ENCODE results near the gene FER.
"Not testable (repeated sequence)": the region's sequence is repeated elsewhere in the genome, so short reads cannot be mapped to it uniquely, and the experiment has no call there.

Gene FER

GRCh38 chr5:109171437-109172073 is 423.9 kb downstream of the FER start:
- DNase-seq, result not testable (repeated sequence)

DNA sequence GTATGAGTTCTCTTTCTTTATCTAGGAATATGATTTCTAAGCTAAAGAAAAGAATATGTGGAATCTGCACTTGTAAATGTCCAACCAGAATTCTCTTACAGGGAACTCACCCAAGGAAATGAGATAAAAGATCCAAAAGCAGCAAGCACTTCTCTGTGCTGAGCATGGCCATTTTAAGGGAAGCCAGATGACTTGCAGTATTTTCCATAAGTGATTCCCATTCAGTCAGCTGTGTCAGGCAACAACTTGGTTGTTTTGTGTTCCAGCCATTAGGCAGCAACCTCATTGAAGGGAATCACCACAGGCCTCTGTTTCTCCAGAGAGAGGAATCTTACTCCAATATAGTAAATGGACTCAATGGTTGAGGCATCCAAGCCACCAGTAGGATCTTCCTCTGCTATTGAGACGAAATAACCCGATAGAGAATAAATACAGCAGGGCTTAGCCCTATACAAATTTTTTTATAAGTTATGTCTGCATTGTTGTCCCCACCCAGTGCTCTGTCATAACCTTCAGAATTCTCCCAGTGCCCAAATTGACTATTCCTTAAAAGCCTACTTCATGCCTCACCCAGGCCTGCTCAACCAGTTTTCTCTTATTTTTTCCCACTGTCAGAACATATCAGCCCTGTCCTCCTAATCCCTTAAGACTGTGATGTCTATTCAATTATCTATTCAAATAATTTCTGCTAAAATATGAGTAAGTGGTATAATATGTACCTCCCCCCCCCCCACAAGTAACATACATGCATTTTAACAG is 425.5 kb downstream of the FER start:
- DNase-seq, result no peak

- DNase-seq, result no peak
These were observed 429.5 kb downstream of the FER start for GRCh38 chr5:109177227-109177626.

GRCh38 chr5:109177782-109178181 is 430.1 kb downstream of the FER start:
- no peak for DNase-seq

- DNase-seq, result no peak
These were observed 433.0 kb downstream of the FER start for GRCh38 chr5:109180668-109181067.

DNA sequence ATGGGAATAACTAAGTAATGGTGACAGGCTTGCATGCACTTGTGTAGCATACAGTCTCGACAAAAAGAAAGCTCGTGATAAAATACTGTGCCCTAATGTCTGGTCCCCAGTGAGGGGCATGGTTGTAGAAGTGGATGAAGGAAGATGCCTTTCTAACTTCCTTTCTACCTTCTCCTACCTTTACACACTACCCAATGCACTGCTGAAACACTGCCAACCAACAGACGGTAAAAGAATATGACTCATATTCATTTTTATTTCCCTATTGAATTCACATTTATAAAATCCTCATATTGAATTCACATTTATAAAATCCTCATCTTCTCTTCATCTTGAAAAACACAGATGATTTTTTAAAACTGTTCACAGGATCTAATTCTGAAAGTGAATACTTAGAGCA is 439.1 kb downstream of the FER start:
- no peak for DNase-seq

GRCh38 chr5:109191153-109191558 is 443.5 kb downstream of the FER start:
- DNase-seq, result no peak

DNA sequence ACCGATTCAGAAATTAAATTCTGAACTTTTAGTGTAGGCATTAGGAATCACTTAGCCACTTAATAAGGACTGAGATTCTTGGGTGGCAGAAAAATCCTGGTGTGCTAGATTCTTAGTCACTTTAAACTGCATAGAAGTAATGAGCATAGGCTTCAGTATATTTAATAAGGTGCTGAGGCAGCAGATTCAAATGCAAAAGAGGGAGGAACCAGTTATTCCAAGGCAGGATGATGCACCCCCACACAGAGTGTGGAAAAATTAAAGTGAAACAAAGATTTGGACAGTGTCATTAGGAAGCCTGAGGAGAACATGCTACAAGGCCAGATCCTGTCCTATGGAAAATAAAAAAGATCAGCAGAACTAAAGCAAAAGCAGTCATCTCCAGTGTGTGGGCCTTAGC is 444.3 kb downstream of the FER start:
- DNase-seq, result no peak

GRCh38 chr5:109192555-109193281 is 445.0 kb downstream of the FER start:
- no peak for DNase-seq

DNA sequence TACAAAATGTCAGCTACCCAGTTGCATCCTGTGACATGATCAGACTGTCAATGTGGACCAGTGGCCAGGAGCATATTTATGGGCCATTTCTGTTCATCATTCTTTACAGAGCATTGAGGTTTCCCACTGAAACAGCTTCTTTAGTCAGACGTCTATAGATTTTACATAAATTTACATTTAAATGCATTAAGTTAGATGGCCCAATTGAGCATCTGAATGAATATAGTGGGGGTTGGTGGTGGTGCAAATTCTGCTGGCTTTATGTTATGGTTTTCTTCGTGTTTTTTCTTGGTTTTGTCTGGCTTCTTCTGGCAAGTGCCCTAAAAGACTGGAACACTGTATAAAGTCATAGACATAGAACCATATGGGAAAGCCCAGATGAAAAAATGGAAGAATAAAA is 448.0 kb downstream of the FER start:
- no peak for DNase-seq

GRCh38 chr5:109196087-109196822 is 448.6 kb downstream of the FER start:
- no peak for DNase-seq

DNA sequence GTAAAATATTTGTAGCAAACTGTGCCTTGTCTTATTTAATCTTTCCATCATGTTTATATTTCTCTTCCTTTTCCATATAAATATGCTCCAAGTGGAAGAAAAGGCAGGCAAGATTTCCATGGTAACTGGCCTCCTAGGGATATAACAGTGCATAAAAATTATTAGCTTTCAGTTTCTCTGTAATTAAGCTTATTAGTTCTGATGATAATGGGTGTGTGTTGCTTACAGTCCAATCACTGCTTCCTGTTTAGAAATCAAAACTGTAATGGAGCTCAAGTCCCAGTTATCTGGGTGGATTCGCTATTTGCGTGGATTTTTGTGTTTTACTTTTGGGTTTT is 449.1 kb downstream of the FER start:
- DNase-seq, result no peak

DNA sequence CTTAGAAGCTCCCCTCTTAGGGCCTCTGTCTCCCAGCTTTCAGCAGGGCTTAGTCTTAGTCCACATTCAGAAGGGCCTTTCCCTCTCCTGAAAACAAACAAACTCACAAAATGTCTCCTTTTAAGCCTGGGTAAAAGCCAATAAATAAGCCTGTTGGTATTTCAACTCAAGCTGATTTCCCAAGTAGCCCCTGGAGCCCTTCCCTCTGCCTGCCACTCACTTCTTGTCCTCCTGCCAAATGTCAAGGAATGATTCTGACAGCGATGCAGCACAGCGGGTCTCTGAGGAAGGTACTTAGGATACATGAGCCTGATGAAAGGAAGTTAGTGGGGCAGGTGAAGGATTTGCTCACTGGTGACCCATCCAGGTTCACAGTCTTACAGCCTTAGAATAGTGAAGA is 451.6 kb downstream of the FER start:
- DNase-seq, result no peak

GRCh38 chr5:109199799-109200620 is 452.3 kb downstream of the FER start:
- DNase-seq, result no peak

GRCh38 chr5:109215040-109215439 is 467.3 kb downstream of the FER start:
- DNase-seq, result no peak

DNA sequence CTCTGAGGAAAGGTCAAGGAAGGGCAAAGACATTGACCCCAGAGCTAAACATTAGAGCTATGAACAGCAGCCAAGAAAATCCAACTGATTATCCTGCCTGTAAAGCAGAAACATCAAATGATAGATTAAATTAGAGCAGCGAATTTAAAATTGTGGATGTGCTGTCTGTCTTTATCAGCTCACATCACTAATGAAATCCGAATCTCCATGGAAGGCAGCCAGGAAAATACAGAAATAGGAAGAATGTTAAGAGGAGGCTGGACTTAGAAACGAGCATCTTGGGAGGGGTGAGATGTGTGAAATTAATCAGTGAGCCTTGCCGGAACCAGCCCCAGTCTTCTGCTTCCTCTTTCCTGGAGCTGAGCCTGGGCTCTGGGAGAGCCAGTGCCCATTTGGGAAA is 471.1 kb downstream of the FER start:
- DNase-seq, result no peak

DNA sequence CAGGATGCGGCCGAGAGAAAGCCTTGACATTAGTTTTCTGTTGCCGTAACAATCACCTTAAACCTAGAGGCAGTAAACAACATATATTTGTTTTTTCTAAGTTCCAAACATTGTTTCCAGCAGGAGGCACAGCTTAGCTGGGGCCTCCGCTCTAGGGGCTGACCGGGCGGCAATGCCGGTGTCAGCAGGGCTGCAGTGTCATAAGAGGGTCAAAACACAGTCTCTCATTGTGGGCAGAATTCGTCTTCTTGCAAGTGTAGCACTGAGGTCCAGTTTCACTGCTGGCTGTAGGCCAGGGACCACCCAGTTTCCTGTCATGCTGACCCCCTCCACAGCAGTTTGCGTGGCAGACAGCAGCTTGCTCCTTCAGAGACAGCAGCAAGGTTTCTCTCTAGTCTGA is 475.8 kb downstream of the FER start:
- no peak for DNase-seq

DNA sequence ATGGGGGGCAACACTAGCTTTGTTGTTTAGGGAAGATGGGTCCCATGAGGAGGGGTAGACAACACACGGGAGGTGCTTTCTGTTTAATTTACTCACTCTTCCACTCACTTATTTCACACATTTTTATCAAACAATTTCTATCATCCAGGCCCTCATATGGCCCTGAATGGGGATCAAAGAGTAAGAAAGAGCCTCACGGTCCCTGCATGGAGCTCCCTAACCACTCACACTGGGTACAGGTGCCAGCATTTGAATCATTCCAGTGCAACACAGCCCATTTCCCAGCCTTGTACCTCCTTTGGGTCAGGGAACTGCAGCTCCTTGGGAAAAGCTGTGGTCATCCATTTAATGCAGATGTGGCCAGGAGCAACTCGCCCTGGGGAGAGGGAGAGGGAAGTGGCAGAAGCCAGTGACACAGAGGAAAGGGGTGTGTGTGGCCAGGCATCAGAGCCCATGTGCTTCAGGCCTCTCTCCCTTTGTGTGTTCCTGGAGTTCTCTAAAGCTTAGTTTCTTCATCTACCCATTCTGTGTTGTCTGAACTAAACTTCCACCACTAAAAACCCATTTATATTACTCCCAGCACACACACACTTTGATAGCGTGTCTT is 476.7 kb downstream of the FER start:
- no peak for DNase-seq

GRCh38 chr5:109225716-109226625 is 478.3 kb downstream of the FER start:
- DNase-seq, result no peak

DNA sequence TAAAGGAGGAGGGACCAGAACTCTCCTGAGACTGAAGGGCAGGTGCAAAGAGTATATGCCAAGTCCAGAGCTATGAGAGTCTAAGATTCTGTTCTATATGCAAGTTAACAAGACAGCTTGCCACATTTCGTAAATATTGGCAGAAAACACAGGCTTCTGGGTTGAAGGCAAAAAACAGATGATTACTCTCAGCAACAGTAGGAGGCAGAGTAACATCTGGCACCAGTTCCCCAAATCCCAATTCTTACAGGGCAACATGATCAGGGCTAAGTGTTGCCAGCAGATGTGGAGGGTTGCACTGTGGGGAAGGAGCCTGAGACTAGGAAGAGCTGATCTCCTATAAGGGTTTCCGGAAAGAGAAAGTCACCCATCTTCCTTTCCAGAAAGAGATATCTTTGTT is 482.7 kb downstream of the FER start:
- DNase-seq, result no peak

Data from nucleus accumbens (tissue), 56 donors.